Immature natural killer cell (primary cell): Measurements from ENCODE around the gene CHST8. TPM values are rescaled to one million over a fixed set of nuclear protein-coding genes. Genes with fewer than 3 reads are reported as not detected.
"Not testable (repeated sequence)": the region's sequence is repeated elsewhere in the genome, so short reads cannot be mapped to it uniquely, and the experiment has no call there.

Source experiments
- DNase-seq, 3 donors: peaks; one replicate each; pipeline ENCODE4 v3.0.0; 2022; ENCODE audit warnings: mixed read lengths in 1 of 3
- H3K27ac Mint-ChIP-seq, 6 donors: one replicate each; pipeline ENCODE4 v1.8.0; 2020; ENCODE audit warnings: mixed read lengths in 6 of 6, mild to moderate bottlenecking in 5 of 6, inconsistent platforms in 4 of 6, moderate library complexity in 3 of 6
- H3K27me3 Mint-ChIP-seq, 3 donors: one replicate each; pipeline ENCODE4 v1.8.0; 2020 to 2021; ENCODE audit warnings: low read depth in 3 of 3, mild to moderate bottlenecking in 3 of 3, mixed read lengths in 3 of 3, moderate library complexity in 3 of 3, inconsistent platforms in 1 of 3
- H3K36me3 Mint-ChIP-seq, 3 donors: one replicate each; pipeline ENCODE4 v1.8.0; 2020; ENCODE audit warnings: mixed read lengths in 3 of 3, inconsistent platforms in 2 of 3, mild to moderate bottlenecking in 2 of 3
- H3K4me1 Mint-ChIP-seq, 2 donors: one replicate each; pipeline ENCODE4 v1.8.0; 2020; ENCODE audit warnings: inconsistent platforms in 2 of 2, mild to moderate bottlenecking in 2 of 2, mixed read lengths in 2 of 2, moderate library complexity in 1 of 2
- H3K4me3 Mint-ChIP-seq, 5 donors: one replicate each; pipeline ENCODE4 v1.8.0; 2020; ENCODE audit warnings: mild to moderate bottlenecking in 5 of 5, mixed read lengths in 5 of 5, inconsistent platforms in 3 of 5, moderate library complexity in 3 of 5
- H3K9me3 Mint-ChIP-seq, 6 donors: one replicate each; pipeline ENCODE4 v1.8.0; 2020; ENCODE audit warnings: mild to moderate bottlenecking in 6 of 6, mixed read lengths in 6 of 6, inconsistent platforms in 4 of 6, moderate library complexity in 3 of 6
- polyA plus RNA-seq, 3 donors: library from polyadenylated mRNA; unstranded; fragments of 300-500 nt; fragmentation: Illumina TruSeq; gene quantifications; one replicate each; pipeline ENCODE4 v1.2.3, GENCODE V29; 2021

Gene CHST8
- polyA plus RNA-seq, 3 donors from 2014 or later = not detected

GRCh38 chr19:33689138-33689746 is 67.5 kb downstream of the CHST8 start:
- no peak for DNase-seq
- no peaks in the 10 kb centered on the region for H3K9me3 Mint-ChIP-seq
- no peak overlapping the region for H3K4me3 Mint-ChIP-seq
- no peaks in the 10 kb centered on the region for H3K27me3 Mint-ChIP-seq
- H3K4me1 Mint-ChIP-seq = no peaks in the 10 kb centered on the region
- no peaks in the 10 kb centered on the region for H3K36me3 Mint-ChIP-seq
- no peak overlapping the region for H3K27ac Mint-ChIP-seq

- no peak overlapping the region for H3K27ac Mint-ChIP-seq
- no peak for DNase-seq
- no peaks in the 10 kb centered on the region for H3K9me3 Mint-ChIP-seq
- no peaks in the 10 kb centered on the region for H3K36me3 Mint-ChIP-seq
- no peaks in the 10 kb centered on the region for H3K27me3 Mint-ChIP-seq
- no peak overlapping the region for H3K4me3 Mint-ChIP-seq
- H3K4me1 Mint-ChIP-seq = no peaks in the 10 kb centered on the region
Observed at GRCh38 chr19:33689868-33690267, 68.1 kb downstream of the CHST8 start.

DNA sequence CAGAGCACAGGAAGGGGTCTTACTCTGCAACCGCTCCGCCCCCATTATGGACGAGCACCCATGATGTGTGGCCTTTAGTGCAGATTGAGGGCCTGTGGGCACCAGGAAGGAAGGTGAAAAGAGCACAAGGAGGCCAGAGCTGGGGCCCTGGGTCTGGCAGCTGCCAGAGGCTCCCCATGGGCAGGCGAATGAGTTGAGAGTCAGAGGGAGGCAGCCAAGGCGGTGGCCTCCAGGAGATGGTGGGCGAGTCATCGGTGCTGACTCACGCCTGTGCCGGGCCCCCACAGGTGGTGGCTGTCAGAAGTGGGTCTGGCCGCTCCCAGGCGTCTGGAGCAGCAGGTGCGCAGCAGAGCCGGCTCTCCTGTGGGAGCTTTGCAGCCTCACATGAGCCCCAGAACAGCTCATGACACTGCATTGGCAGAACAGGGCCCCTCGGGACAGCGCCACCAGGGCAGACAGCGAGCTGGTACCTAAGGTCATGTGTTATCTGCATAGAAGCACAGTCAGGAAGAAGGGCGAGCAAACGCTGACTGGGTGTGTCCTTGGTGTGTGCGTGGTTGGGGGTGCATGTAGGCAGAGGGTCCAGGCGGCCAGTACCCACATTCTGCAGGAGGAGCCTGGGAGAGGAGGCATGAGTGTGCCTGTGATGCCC is 68.8 kb downstream of the CHST8 start:
- no peak overlapping the region for H3K4me3 Mint-ChIP-seq
- no peaks in the 10 kb centered on the region for H3K27me3 Mint-ChIP-seq
- no peaks in the 10 kb centered on the region for H3K9me3 Mint-ChIP-seq
- H3K4me1 Mint-ChIP-seq = no peaks in the 10 kb centered on the region
- no peak for DNase-seq
- H3K27ac Mint-ChIP-seq = no peak overlapping the region
- H3K36me3 Mint-ChIP-seq = no peaks in the 10 kb centered on the region

DNA sequence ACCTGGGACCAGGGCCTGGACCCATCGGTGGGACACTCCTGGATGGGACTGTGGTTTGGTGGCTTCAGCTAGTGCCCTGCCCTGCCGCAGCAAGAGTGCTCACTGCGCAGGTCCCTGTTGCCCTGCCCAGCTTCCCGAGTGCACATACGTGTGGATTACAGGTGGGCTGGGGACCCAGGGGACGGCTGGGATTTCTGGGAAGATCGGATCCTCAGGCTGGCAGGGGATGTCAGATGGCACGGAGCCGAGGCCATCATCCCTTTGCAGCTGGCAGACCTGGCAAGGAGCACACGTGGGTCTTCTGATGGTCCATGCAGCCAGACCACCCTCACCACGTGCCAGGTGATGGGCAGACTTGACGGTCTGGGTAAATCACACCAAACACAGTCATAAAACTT is 69.3 kb downstream of the CHST8 start:
- H3K4me3 Mint-ChIP-seq = no peak overlapping the region
- no peak for DNase-seq

GRCh38 chr19:33691736-33692135 is 70.0 kb downstream of the CHST8 start:
- no peak for DNase-seq
- H3K27ac Mint-ChIP-seq = no peak overlapping the region
- no peak overlapping the region for H3K4me3 Mint-ChIP-seq
- no peaks in the 10 kb centered on the region for H3K9me3 Mint-ChIP-seq
- no peaks in the 10 kb centered on the region for H3K27me3 Mint-ChIP-seq
- H3K4me1 Mint-ChIP-seq = no peaks in the 10 kb centered on the region
- no peaks in the 10 kb centered on the region for H3K36me3 Mint-ChIP-seq

More for the DNA sequence above, 69.3 kb downstream of the CHST8 start:
- no peak overlapping the region for H3K27ac Mint-ChIP-seq
- no peaks in the 10 kb centered on the region for H3K27me3 Mint-ChIP-seq
- H3K4me1 Mint-ChIP-seq = no peaks in the 10 kb centered on the region
- H3K36me3 Mint-ChIP-seq = no peaks in the 10 kb centered on the region
- no peaks in the 10 kb centered on the region for H3K9me3 Mint-ChIP-seq

DNA sequence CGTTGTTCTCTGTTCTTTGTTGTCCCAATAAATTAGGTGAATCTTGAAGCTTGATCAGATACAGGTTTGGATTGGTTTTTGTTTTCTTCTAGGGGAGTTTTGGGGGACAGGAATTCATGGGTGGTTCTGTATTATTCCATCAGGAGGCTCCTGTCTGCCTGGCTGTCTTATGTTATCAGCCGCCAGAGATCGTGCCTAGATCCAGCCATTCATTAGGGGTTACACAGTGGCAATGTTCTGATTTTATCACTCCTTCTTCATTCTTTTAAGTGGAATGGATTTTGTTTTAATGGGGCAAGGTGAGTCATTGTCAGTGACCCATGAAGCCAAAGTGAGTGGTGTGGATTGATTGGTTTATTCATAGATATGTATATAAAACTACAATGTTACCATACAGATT is 71.9 kb downstream of the CHST8 start:
- Mint-ChIP-seq H3K4me3 (no peak overlapping the region), H3K9me3 (no peaks in the 10 kb centered on the region), H3K27me3 (no peaks in the 10 kb centered on the region)

GRCh38 chr19:33695547-33695946 is 73.8 kb downstream of the CHST8 start:
- H3K4me1 Mint-ChIP-seq, H3K27me3 Mint-ChIP-seq, H3K27ac Mint-ChIP-seq, H3K9me3 Mint-ChIP-seq, DNase-seq, H3K36me3 Mint-ChIP-seq, H3K4me3 Mint-ChIP-seq: not testable (repeated sequence)

More for the DNA sequence above, 71.9 kb downstream of the CHST8 start:
- Mint-ChIP-seq H3K36me3 (no peaks in the 10 kb centered on the region), H3K4me1 (no peaks in the 10 kb centered on the region), H3K27ac (no peak overlapping the region)
- no peak for DNase-seq

DNA sequence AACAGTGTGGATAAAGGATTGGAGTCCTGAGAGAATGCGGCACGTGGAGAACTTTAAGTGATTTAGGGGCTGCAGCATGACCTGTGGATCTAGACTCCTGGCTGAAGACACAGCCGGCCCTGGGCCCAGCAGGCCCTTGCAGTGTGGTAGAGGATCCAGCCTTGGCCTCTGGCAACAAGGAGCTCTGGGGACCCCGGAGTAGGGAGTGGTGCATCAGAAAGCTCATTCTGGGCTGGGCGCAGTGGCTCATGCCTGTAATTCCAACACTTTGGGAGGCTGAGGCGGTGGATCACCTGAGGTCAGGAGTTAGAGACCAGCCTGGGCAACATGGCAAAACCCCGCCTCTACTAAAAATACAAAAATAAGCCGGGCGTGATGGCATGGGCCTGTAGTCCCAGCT is 76.0 kb downstream of the CHST8 start:
- Mint-ChIP-seq H3K36me3 (no peaks in the 10 kb centered on the region), H3K27me3 (peaks cover 0 to 2% (median 0%) of the 10 kb centered on the region in 3 donors), H3K27ac (no peak overlapping the region), H3K4me3 (no peak overlapping the region), H3K4me1 (no peaks in the 10 kb centered on the region), H3K9me3 (no peaks in the 10 kb centered on the region)
- no peak for DNase-seq

DNA sequence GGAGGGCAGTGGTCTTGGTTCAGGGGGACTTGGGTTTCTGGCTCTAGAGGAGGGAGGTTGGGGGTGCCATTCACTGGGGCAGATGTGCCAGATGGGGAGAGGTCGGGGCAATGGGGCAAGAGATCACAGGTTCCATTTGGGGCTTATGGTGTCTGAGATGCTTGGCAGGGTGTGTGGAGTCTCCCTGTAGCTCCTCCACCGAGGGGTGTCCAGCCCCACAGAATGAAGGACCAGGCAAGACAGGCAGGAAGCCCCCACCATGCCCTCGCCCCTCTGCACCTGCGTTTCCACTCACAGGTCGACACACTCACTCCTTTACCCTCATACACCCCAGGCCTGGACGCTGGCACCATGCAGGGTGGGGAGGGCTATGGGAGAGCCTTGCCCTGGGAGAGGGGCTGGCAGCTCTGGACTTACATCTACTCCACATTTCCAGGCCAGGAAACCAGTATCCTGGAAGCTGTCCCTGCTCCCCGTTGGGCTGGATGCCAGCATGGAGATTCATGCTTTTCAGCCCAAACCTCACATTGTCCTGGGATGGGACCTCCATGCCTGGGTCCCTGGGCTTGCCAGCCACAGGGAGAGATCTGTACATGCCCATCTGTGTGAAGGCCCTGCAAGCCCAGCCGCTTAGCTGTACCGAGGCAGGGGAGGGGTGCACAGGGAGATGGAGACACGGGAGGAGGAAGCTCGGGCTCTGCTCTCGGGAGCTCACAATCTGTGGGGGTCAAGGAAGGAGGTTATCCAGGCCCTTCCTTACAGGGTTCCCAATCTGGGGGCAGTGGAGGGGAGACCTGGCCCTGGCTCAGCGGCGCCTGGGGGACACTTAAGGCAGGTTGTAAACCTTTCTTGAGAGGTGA is 77.1 kb downstream of the CHST8 start:
- no peak overlapping the region for H3K4me3 Mint-ChIP-seq
- H3K9me3 Mint-ChIP-seq = no peaks in the 10 kb centered on the region
- H3K27ac Mint-ChIP-seq = no peak overlapping the region
- no peak for DNase-seq
- peaks cover 0 to 2% (median 0%) of the 10 kb centered on the region in 3 donors for H3K27me3 Mint-ChIP-seq
- no peaks in the 10 kb centered on the region for H3K36me3 Mint-ChIP-seq
- H3K4me1 Mint-ChIP-seq = no peaks in the 10 kb centered on the region

GRCh38 chr19:33699754-33700407 is 78.1 kb downstream of the CHST8 start:
- no peaks in the 10 kb centered on the region for H3K4me1 Mint-ChIP-seq

DNA sequence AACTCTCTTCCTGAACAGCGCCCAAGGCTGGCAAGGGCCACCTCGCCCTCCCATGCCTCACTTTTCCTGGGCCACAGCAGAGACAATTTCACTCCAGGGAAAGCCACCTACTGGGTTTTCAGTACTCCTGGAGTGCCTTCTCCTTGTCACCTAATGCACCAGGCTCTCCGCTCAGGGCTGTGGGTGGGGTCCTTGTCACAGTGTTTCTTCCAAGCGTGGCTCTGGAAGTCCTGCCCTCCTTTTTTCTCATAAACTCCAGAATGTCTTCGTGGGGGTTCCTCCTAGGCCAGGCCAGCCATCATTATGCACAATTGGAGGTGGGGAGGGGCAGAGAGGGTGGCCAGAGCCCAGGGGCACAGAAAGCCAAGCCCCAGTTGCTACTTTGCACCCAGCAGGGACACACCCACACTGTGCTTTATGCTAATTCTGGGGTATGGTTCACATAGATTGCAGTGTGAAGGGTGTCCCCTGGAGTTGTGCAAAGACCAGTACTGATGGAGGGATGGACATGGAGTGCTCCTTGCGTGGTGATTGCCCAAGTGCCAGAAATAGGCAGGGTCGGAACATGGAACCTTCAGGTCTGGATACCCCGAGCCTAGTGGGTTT is 78.8 kb downstream of the CHST8 start:
- no peaks in the 10 kb centered on the region for H3K36me3 Mint-ChIP-seq
- peaks cover 0 to 2% (median 0%) of the 10 kb centered on the region in 3 donors for H3K27me3 Mint-ChIP-seq
- H3K4me3 Mint-ChIP-seq = no peak overlapping the region
- no peaks in the 10 kb centered on the region for H3K9me3 Mint-ChIP-seq
- no peaks in the 10 kb centered on the region for H3K4me1 Mint-ChIP-seq
- DNase-seq = no peak
- no peak overlapping the region for H3K27ac Mint-ChIP-seq

More at GRCh38 chr19:33699754-33700407, 78.1 kb downstream of the CHST8 start:
- Mint-ChIP-seq H3K9me3 (no peaks in the 10 kb centered on the region), H3K27me3 (peaks cover 0 to 2% (median 0%) of the 10 kb centered on the region in 3 donors), H3K36me3 (no peaks in the 10 kb centered on the region), H3K4me3 (no peak overlapping the region), H3K27ac (no peak overlapping the region)
- DNase-seq = no peak

GRCh38 chr19:33701565-33701964 is 79.8 kb downstream of the CHST8 start:
- DNase-seq = no peak
- Mint-ChIP-seq H3K27ac (no peak overlapping the region), H3K4me1 (no peaks in the 10 kb centered on the region), H3K4me3 (no peak overlapping the region), H3K36me3 (no peaks in the 10 kb centered on the region), H3K27me3 (peaks cover 0 to 2% (median 0%) of the 10 kb centered on the region in 3 donors), H3K9me3 (no peaks in the 10 kb centered on the region)

DNA sequence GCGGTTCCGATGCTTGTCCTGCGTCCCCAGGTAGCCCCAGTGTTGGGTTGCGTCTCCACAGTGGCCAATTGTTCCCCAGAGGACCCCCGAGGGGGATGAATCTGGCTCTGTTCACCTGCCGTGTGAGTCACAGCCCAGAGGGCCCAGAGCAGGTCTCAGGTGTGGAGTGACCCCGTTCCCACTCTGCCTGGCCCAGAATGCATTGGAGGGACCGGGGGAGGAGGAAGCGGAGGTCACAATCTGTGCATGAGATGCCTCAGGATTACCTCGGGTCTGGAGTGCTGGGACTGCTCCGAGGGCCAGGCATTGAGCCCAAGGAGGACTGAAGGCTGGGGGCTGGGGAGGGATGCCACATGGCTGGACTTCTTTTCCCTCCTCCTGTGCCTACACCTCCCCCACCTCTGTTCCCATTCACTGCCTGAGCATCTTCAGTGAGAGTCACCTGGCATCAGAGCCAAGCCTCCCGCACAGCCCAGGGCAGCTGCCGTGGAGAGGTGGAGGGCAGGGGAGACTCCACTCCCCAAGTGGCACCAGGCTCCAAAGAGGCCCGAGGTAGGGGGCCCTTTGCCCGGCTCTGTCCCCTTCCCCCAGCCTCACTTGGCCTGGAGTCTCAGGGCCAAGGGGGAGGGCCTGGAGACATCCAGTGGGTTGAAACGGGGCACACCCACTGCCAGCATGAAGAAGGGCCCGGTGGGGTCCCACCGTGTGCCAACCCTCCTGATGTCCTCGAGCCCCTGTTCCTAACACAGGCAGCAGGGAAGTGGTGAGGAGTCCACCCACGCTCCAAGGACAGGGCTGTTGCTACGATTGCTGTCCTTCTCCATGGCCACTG is 81.1 kb downstream of the CHST8 start:
- DNase-seq = no peak
- Mint-ChIP-seq H3K27me3 (peaks cover 0 to 2% (median 1%) of the 10 kb centered on the region in 3 donors), H3K4me1 (no peaks in the 10 kb centered on the region), H3K27ac (no peak overlapping the region), H3K36me3 (no peaks in the 10 kb centered on the region), H3K9me3 (no peaks in the 10 kb centered on the region), H3K4me3 (no peak overlapping the region)
